Kidney epithelial cell (primary cell): ENCODE data around the gene SMC3. TPM values are rescaled to one million over a fixed set of nuclear protein-coding genes. Genes with fewer than 3 reads are reported as not detected.
"Not testable (repeated sequence)": the region's sequence is repeated elsewhere in the genome, so short reads cannot be mapped to it uniquely, and the experiment has no call there.

Experiments
- DNase-seq: peaks from one replicate; pipeline ENCODE4 v3.0.0-alpha.2; 2010; ENCODE audit warnings: low read depth
- H3K27me3 ChIP-seq: 2 replicates; pipeline ENCODE4 v1.6.0; 2011; ENCODE audit warnings: low read length; ENCODE audit not compliant: control insufficient read depth, insufficient read depth
- H3K36me3 ChIP-seq: 2 replicates; pipeline ENCODE4 v1.5.1; 2011; ENCODE audit warnings: low read length; ENCODE audit not compliant: control insufficient read depth, insufficient read depth
- H3K4me3 ChIP-seq: 2 replicates; pipeline ENCODE4 v1.5.1; 2011; ENCODE audit warnings: low read depth, mild to moderate bottlenecking, control low read depth, low read length
- CTCF ChIP-seq: IDR thresholded peaks from 2 replicates; pipeline ENCODE4 v1.5.1; 2011; ENCODE audit warnings: mild to moderate bottlenecking, moderate library complexity, low read length, control low read depth, inconsistent platforms; ENCODE audit not compliant: insufficient read depth, poor library complexity, severe bottlenecking
- total RNA-seq: library from RNA; depleted of rRNA; stranded (reverse); fragments of >200 nt; gene quantifications from 2 replicates; pipeline ENCODE4 v1.2.3, GENCODE V29; 2015

Gene SMC3
- total RNA-seq, 1 donor from 2014 or later = 35.3 TPM

GRCh38 chr10:110638319-110638718 is 70.8 kb downstream of the SMC3 start:
- Histone ChIP-seq H3K27me3 (peaks cover 9% of the 10 kb centered on the region), H3K4me3 (no peak overlapping the region), H3K36me3 (no peaks in the 10 kb centered on the region)
- no peak for TF ChIP-seq CTCF
- DNase-seq = no peak

GRCh38 chr10:110639046-110639445 is 71.6 kb downstream of the SMC3 start:
- not testable (repeated sequence) for DNase-seq, H3K36me3 ChIP-seq, H3K4me3 ChIP-seq
- H3K27me3 ChIP-seq = peaks cover 16% of the 10 kb centered on the region

- not testable (repeated sequence) for H3K36me3 ChIP-seq, H3K4me3 ChIP-seq, DNase-seq
- peaks cover 19% of the 10 kb centered on the region for H3K27me3 ChIP-seq
Measured at GRCh38 chr10:110639858-110640257, 72.4 kb downstream of the SMC3 start.

GRCh38 chr10:110641256-110641655 is 73.8 kb downstream of the SMC3 start:
- no peak overlapping the region for H3K4me3 ChIP-seq
- H3K27me3 ChIP-seq = peaks cover 19% of the 10 kb centered on the region
- DNase-seq = peak; percentile 43
- TF ChIP-seq CTCF = no peak
- no peaks in the 10 kb centered on the region for H3K36me3 ChIP-seq

GRCh38 chr10:110642204-110643034 is 74.9 kb downstream of the SMC3 start:
- Histone ChIP-seq H3K27me3 (peaks cover 19% of the 10 kb centered on the region), H3K4me3 (no peak overlapping the region), H3K36me3 (no peaks in the 10 kb centered on the region)
- TF ChIP-seq CTCF = no peak
- no peak for DNase-seq

GRCh38 chr10:110643035-110643652 is 75.6 kb downstream of the SMC3 start:
- no peak for TF ChIP-seq CTCF
- no peak for DNase-seq
- Histone ChIP-seq H3K36me3 (no peaks in the 10 kb centered on the region), H3K27me3 (peaks cover 19% of the 10 kb centered on the region), H3K4me3 (peak overlapping the region; percentile 52)
